CD8-positive, alpha-beta memory T cell (primary cell): Measurements from ENCODE around the gene TRIM22. TPM values are rescaled to one million over a fixed set of nuclear protein-coding genes. Genes with fewer than 3 reads are reported as not detected.
A peak's percentile ranks its signal among the peaks of the same experiment; 100 is the strongest.
"Not testable (repeated sequence)": the region's sequence is repeated elsewhere in the genome, so short reads cannot be mapped to it uniquely, and the experiment has no call there.

Source experiments
- CTCF ChIA-PET: fragments of 350-600 bp; sonication (Branson Sonifier 250); formaldehyde crosslinking; loops from one replicate; lab custom pipeline; 2021; ENCODE audit warnings: antibody characterized with exemption; lab: Charles Lee
- POLR2A ChIA-PET: fragments of 350-600 bp; sonication (Branson Sonifier 250); formaldehyde crosslinking; loops from one replicate; lab custom pipeline; 2021; ENCODE audit warnings: antibody characterized with exemption; lab: Charles Lee
- DNase-seq, 5 donors: peaks; one replicate each; pipeline versions ENCODE4 v3.0.0 to v3.0.0-alpha.2; 2020 to 2022; ENCODE audit warnings: mixed read lengths in 1 of 5
- H3K27ac ChIP-seq: one replicate; pipeline ENCODE4 v1.7.0; 2013; ENCODE audit warnings: low read depth, mild to moderate bottlenecking, low read length, moderate library complexity
- H3K27me3 ChIP-seq: 2 replicates; pipeline ENCODE4 v1.7.0; 2013; ENCODE audit warnings: low read length, mild to moderate bottlenecking; ENCODE audit not compliant: insufficient read depth, poor library complexity, severe bottlenecking
- H3K36me3 ChIP-seq: 2 replicates; pipeline ENCODE4 v1.7.0; 2013; ENCODE audit warnings: mild to moderate bottlenecking, low read length, moderate library complexity; ENCODE audit not compliant: insufficient read depth
- H3K4me1 ChIP-seq: 2 replicates; pipeline ENCODE4 v1.7.0; 2013; ENCODE audit warnings: mild to moderate bottlenecking, low read length, moderate library complexity; ENCODE audit not compliant: insufficient read depth
- H3K4me3 ChIP-seq: 2 replicates; pipeline ENCODE4 v1.7.0; 2013; ENCODE audit warnings: mild to moderate bottlenecking, low read length
- H3K9me3 ChIP-seq: 2 replicates; pipeline ENCODE4 v1.7.0; 2013; ENCODE audit warnings: mild to moderate bottlenecking, low read length
- H3K27ac Mint-ChIP-seq, 8 donors: one replicate each; pipeline ENCODE4 v1.8.0; 2020 to 2021; ENCODE audit warnings: mixed read lengths in 8 of 8, mild to moderate bottlenecking in 6 of 8, inconsistent platforms in 3 of 8, moderate library complexity in 3 of 8
- H3K27me3 Mint-ChIP-seq, 2 donors: one replicate each; pipeline ENCODE4 v1.8.0; 2020 to 2021; ENCODE audit warnings: mixed read lengths in 2 of 2, mild to moderate bottlenecking in 1 of 2, moderate library complexity in 1 of 2
- H3K36me3 Mint-ChIP-seq, 3 donors: one replicate each; pipeline ENCODE4 v1.8.0; 2020 to 2021; ENCODE audit warnings: mixed read lengths in 3 of 3, inconsistent platforms in 1 of 3, mild to moderate bottlenecking in 1 of 3
- H3K4me1 Mint-ChIP-seq, 3 donors: one replicate each; pipeline ENCODE4 v1.8.0; 2020 to 2021; ENCODE audit warnings: mixed read lengths in 3 of 3, inconsistent platforms in 1 of 3, mild to moderate bottlenecking in 1 of 3
- H3K4me3 Mint-ChIP-seq, 7 donors: one replicate each; pipeline ENCODE4 v1.8.0; 2020 to 2021; ENCODE audit warnings: mixed read lengths in 7 of 7, mild to moderate bottlenecking in 6 of 7, moderate library complexity in 4 of 7, inconsistent platforms in 2 of 7
- H3K9me3 Mint-ChIP-seq, 5 donors: one replicate each; pipeline ENCODE4 v1.8.0; 2020 to 2022; ENCODE audit warnings: mixed read lengths in 5 of 5, mild to moderate bottlenecking in 3 of 5, moderate library complexity in 2 of 5, inconsistent platforms in 1 of 5
- polyA plus RNA-seq: library from polyadenylated mRNA; unstranded; fragments of 300-500 nt; fragmentation: Illumina TruSeq; gene quantifications from one replicate; pipeline ENCODE4 v1.2.3, GENCODE V29; 2021
- total RNA-seq, 2 experiments: library from RNA; stranded (reverse); gene quantifications; one replicate each; pipeline ENCODE4 v1.2.3, GENCODE V29; 2021

The TRIM22 gene
- total and polyA plus RNA-seq, 3 experiments from 2014 or later, result 105 to 163 (median 105) TPM

GRCh38 chr11:5703741-5704536, 14.3 kb downstream of the TRIM22 start:
- H3K9me3 Mint-ChIP-seq, result no peaks in the 10 kb centered on the region
- H3K27ac ChIP-seq, result no peak overlapping the region
- H3K27ac Mint-ChIP-seq, result peak overlapping the region; percentile 45 to 96 (median 64)
- DNase-seq, result no peak
- peaks cover 18 to 81% (median 37%) of the 10 kb centered on the region in 3 donors for H3K36me3 Mint-ChIP-seq
- CTCF ChIA-PET, result no interaction called here
- no peaks in the 10 kb centered on the region for H3K27me3 Mint-ChIP-seq
- peaks cover 52 to 64% (median 58%) of the 10 kb centered on the region in 3 donors for H3K4me1 Mint-ChIP-seq
- POLR2A ChIA-PET, result no interaction called here
- no peak overlapping the region for H3K4me3 ChIP-seq
- H3K9me3 ChIP-seq, result no peaks in the 10 kb centered on the region
- H3K27me3 ChIP-seq, result no peaks in the 10 kb centered on the region
- peaks cover 13% of the 10 kb centered on the region for H3K36me3 ChIP-seq
- H3K4me1 ChIP-seq, result peaks cover 15% of the 10 kb centered on the region
- H3K4me3 Mint-ChIP-seq, result peak overlapping the region in 3 of 7 donors; percentile 8 to 41 (median 14)

DNA sequence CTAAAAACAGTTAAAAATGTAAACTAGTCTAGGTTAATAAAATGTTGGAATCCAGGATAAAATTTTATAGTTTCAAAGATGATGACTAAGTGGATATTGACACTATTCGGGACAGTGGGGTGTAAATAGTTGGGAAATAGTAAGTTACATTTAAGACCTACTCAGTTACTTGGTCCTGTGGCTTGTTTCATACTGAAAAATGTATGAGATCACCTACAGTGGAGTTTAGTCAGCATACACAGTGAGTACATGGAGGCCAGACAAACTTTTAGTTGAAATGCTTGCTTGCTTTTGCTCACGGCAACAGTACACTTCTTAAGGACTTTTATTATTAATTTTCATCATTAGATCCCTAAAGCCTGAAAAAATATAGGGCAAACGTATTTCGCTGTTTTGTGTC, 16.1 kb downstream of the TRIM22 start:
- no peak for DNase-seq
- no peaks in the 10 kb centered on the region for H3K9me3 Mint-ChIP-seq
- CTCF ChIA-PET, result interaction anchor here (1.4 kb wide), 1 partner anchor 23 kb away, joined by 5 read pairs; no protein-coding TSS in a partner anchor
- Histone ChIP-seq H3K27me3 (no peaks in the 10 kb centered on the region), H3K36me3 (peaks cover 22% of the 10 kb centered on the region), H3K4me3 (no peak overlapping the region), H3K9me3 (no peaks in the 10 kb centered on the region), H3K27ac (no peak overlapping the region), H3K4me1 (peaks cover 10% of the 10 kb centered on the region)
- H3K27ac Mint-ChIP-seq, result peak overlapping the region; percentile 12 to 86 (median 46)
- peaks cover 42 to 50% (median 46%) of the 10 kb centered on the region in 3 donors for H3K4me1 Mint-ChIP-seq
- peak overlapping the region in 1 of 7 donors; percentile 18 for H3K4me3 Mint-ChIP-seq
- H3K36me3 Mint-ChIP-seq, result peaks cover 19 to 82% (median 42%) of the 10 kb centered on the region in 3 donors
- H3K27me3 Mint-ChIP-seq, result no peaks in the 10 kb centered on the region
- POLR2A ChIA-PET, result no interaction called here

- Mint-ChIP-seq H3K9me3 (peaks cover 0 to 6% (median 2%) of the 10 kb centered on the region in 5 donors), H3K36me3 (peaks cover 7 to 41% (median 15%) of the 10 kb centered on the region in 3 donors), H3K27me3 (no peaks in the 10 kb centered on the region), H3K27ac (peak overlapping the region in 3 of 8 donors; percentile 18 to 71 (median 57)), H3K4me1 (no peaks in the 10 kb centered on the region), H3K4me3 (no peak overlapping the region)
- Histone ChIP-seq H3K9me3 (no peaks in the 10 kb centered on the region), H3K36me3 (peaks cover 19% of the 10 kb centered on the region), H3K27me3 (no peaks in the 10 kb centered on the region), H3K4me1 (no peaks in the 10 kb centered on the region), H3K27ac (no peak overlapping the region), H3K4me3 (no peak overlapping the region)
- POLR2A ChIA-PET, result no interaction called here
- CTCF ChIA-PET, result interaction anchor here (2.7 to 3.8 kb wide), 2 partner anchors 23 to 28 kb away, joined by 11 to 23 read pairs; partner anchors contain the start of genes TRIM22 and TRIM5
- DNase-seq, result peak in 1 of 5 donors; percentile 15
These were observed 22.9 kb downstream of the TRIM22 start for GRCh38 chr11:5712507-5712906.

DNA sequence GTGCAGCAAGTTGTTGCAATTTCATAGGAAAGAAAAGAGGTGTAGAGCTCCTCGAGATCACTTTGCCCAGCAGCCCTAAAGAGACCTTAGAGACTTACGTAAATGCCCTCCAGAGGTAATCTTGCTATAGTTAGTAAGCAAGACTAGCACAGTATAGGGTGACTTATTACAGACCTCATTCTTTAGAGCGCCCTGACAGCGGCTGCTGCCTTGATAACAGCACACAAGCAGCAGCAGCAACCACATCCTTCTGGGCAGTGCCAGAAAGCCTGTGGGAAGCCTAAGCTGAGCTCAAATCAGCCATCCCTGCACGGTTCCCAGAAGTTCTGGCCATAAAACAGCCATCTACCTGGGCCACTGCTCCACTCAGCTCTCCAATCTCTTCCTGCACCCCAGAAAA, 24.1 kb downstream of the TRIM22 start:
- H3K27me3 ChIP-seq, result no peaks in the 10 kb centered on the region
- H3K4me1 ChIP-seq, result no peaks in the 10 kb centered on the region
- H3K9me3 ChIP-seq, result no peaks in the 10 kb centered on the region
- Mint-ChIP-seq H3K4me1 (no peaks in the 10 kb centered on the region), H3K9me3 (peaks cover 0 to 11% (median 5%) of the 10 kb centered on the region in 5 donors), H3K27ac (peak overlapping the region in 2 of 8 donors; percentile 56 to 70), H3K36me3 (peaks cover 9 to 32% (median 9%) of the 10 kb centered on the region in 3 donors), H3K27me3 (no peaks in the 10 kb centered on the region), H3K4me3 (no peak overlapping the region)
- CTCF ChIA-PET, result interaction anchor here (1.1 to 3.8 kb wide), 2 partner anchors 30 to 89 kb away, joined by 3 to 23 read pairs; partner anchors contain the start of genes TRIM34 and TRIM5
- POLR2A ChIA-PET, result interaction anchor here (1.6 kb wide), 1 partner anchor 29 kb away, joined by 3 read pairs; no protein-coding TSS in a partner anchor
- no peak overlapping the region for H3K4me3 ChIP-seq
- DNase-seq, result no peak
- no peak overlapping the region for H3K27ac ChIP-seq
- peaks cover 12% of the 10 kb centered on the region for H3K36me3 ChIP-seq

GRCh38 chr11:5716518-5716917, 26.9 kb downstream of the TRIM22 start:
- H3K27ac Mint-ChIP-seq, POLR2A ChIA-PET, H3K27ac ChIP-seq, H3K27me3 ChIP-seq, H3K9me3 ChIP-seq, H3K4me3 ChIP-seq, H3K4me3 Mint-ChIP-seq, H3K4me1 ChIP-seq, CTCF ChIA-PET, H3K4me1 Mint-ChIP-seq, DNase-seq, H3K27me3 Mint-ChIP-seq, H3K36me3 ChIP-seq: not testable (repeated sequence)
- Mint-ChIP-seq H3K36me3 (peaks cover 11 to 16% (median 15%) of the 10 kb centered on the region in 3 donors), H3K9me3 (peaks cover 0 to 13% (median 5%) of the 10 kb centered on the region in 5 donors)

DNA sequence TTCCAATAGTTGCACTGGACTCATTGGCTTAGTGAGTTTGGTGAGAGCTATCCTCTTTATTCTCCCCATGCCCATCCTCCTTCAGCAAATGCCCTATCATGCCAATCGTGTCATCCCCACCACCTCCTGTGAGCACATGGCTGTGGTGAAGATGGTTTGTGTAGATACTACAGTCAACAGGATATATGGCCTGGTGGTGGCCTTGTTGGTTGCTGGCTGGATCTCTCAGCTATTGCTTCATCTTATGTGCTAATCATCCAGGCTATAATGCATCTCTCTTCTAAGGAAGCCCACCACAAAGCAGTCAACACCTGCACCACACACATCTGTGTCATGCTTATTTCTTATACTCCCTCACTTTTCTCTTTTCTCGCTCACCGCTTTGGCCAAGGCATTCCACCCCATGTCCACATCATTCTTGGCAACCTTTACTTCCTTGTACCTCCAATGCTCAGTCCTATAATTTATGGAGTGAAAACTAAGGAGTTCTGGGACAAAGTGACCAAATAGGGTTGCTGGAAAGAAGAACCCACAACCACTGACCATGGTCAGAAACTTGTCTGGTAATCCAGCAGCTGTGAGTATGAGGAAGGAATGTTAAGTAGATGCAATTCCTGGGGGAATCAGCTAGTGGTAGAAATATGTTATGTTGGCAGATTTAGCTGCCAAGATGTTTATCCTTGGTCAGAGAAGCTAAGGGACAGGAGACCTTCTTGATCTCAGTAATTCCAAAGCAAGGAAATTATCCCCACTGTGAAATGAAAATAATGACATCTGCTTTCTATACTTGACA, 30.3 kb downstream of the TRIM22 start:
- Mint-ChIP-seq H3K4me3 (no peak overlapping the region), H3K27ac (peak overlapping the region in 1 of 8 donors; percentile 6), H3K9me3 (peaks cover 0 to 13% (median 5%) of the 10 kb centered on the region in 5 donors), H3K4me1 (no peaks in the 10 kb centered on the region), H3K27me3 (no peaks in the 10 kb centered on the region), H3K36me3 (peaks cover 11 to 15% (median 12%) of the 10 kb centered on the region in 3 donors)
- no peak for DNase-seq
- POLR2A ChIA-PET, result no interaction called here
- Histone ChIP-seq H3K4me3 (no peak overlapping the region), H3K27me3 (no peaks in the 10 kb centered on the region), H3K9me3 (no peaks in the 10 kb centered on the region), H3K36me3 (no peaks in the 10 kb centered on the region), H3K27ac (no peak overlapping the region), H3K4me1 (no peaks in the 10 kb centered on the region)
- CTCF ChIA-PET, result no interaction called here

GRCh38 chr11:5722622-5723021, 33.0 kb downstream of the TRIM22 start:
- peaks cover 11 to 19% (median 12%) of the 10 kb centered on the region in 3 donors for H3K36me3 Mint-ChIP-seq
- no peaks in the 10 kb centered on the region for H3K9me3 ChIP-seq
- no peaks in the 10 kb centered on the region for H3K27me3 Mint-ChIP-seq
- H3K4me3 ChIP-seq, result no peak overlapping the region
- no peak overlapping the region for H3K27ac Mint-ChIP-seq
- DNase-seq, result no peak
- CTCF ChIA-PET, result no interaction called here
- H3K27me3 ChIP-seq, result no peaks in the 10 kb centered on the region
- H3K27ac ChIP-seq, result no peak overlapping the region
- no peaks in the 10 kb centered on the region for H3K4me1 Mint-ChIP-seq
- H3K9me3 Mint-ChIP-seq, result peaks cover 0 to 7% (median 0%) of the 10 kb centered on the region in 5 donors
- H3K36me3 ChIP-seq, result no peaks in the 10 kb centered on the region
- H3K4me1 ChIP-seq, result no peaks in the 10 kb centered on the region
- POLR2A ChIA-PET, result no interaction called here
- no peak overlapping the region for H3K4me3 Mint-ChIP-seq
